Hepatocyte (in vitro differentiated cells): ENCODE results near the gene FMNL2. TPM values are rescaled to one million over a fixed set of nuclear protein-coding genes. Genes with fewer than 3 reads are reported as not detected.

Experiments
- DNase-seq: peaks from one replicate; pipeline ENCODE4 v3.0.0-alpha.2; 2016; ENCODE audit warnings: low spot score
- H2AFZ ChIP-seq: fragments of 200-600 bp; sonication (generic); 2 replicates; pipeline ENCODE4 v1.6.0; 2016; ENCODE audit warnings: antibody characterized with exemption, mild to moderate bottlenecking
- H3K27ac ChIP-seq: fragments of 200-600 bp; sonication (generic); 2 replicates; pipeline ENCODE4 v1.5.1; 2016; ENCODE audit warnings: mild to moderate bottlenecking
- H3K27me3 ChIP-seq: fragments of 200-600 bp; sonication (generic); 2 replicates; pipeline ENCODE4 v1.6.1; 2016
- H3K36me3 ChIP-seq: fragments of 200-600 bp; sonication (generic); replicated peaks from 2 replicates; pipeline ENCODE4 v1.5.1; 2016; ENCODE audit warnings: low read depth; ENCODE audit not compliant: insufficient read depth
- H3K4me1 ChIP-seq: fragments of 200-600 bp; sonication (generic); 2 replicates; pipeline ENCODE4 v1.5.1; 2016; ENCODE audit warnings: mild to moderate bottlenecking, moderate library complexity; ENCODE audit not compliant: insufficient read depth
- H3K4me2 ChIP-seq: fragments of 200-600 bp; sonication (generic); 2 replicates; pipeline ENCODE4 v1.6.0; 2016
- H3K4me3 ChIP-seq: fragments of 200-600 bp; sonication (generic); 2 replicates; pipeline ENCODE4 v1.5.1; 2016; ENCODE audit warnings: mild to moderate bottlenecking
- H3K79me2 ChIP-seq: fragments of 200-600 bp; sonication (generic); 2 replicates; pipeline ENCODE4 v1.6.0; 2017; ENCODE audit warnings: mild to moderate bottlenecking
- H3K9me2 ChIP-seq: fragments of 200-600 bp; sonication (generic); replicated peaks from 2 replicates; pipeline ENCODE4 v1.6.0; 2017; ENCODE audit warnings: mild to moderate bottlenecking; ENCODE audit not compliant: insufficient read depth
- H3K9me3 ChIP-seq: fragments of 200-600 bp; sonication (generic); 2 replicates; pipeline ENCODE4 v1.5.1; 2016; ENCODE audit warnings: low read depth, mild to moderate bottlenecking
- H4K20me1 ChIP-seq: fragments of 200-600 bp; sonication (generic); 2 replicates; pipeline ENCODE4 v1.6.0; 2016; ENCODE audit warnings: mild to moderate bottlenecking; ENCODE audit not compliant: insufficient read depth, poor library complexity, severe bottlenecking
- CTCF ChIP-seq: fragments of 200-600 bp; sonication (generic); IDR thresholded peaks from 2 replicates; pipeline ENCODE4 v1.5.1; 2016; ENCODE audit warnings: antibody characterized with exemption, mild to moderate bottlenecking; ENCODE audit not compliant: poor library complexity
- EZH2 ChIP-seq: fragments of 200-600 bp; sonication (generic); IDR thresholded peaks from 2 replicates; pipeline ENCODE4 v1.6.1; 2016; ENCODE audit warnings: antibody characterized with exemption, mild to moderate bottlenecking, borderline replicate concordance
- EZH2phosphoT487 ChIP-seq: fragments of 200-600 bp; sonication (generic); IDR thresholded peaks from one replicate; pipeline ENCODE4 v1.6.1; 2018; ENCODE audit warnings: antibody characterized with exemption, mild to moderate bottlenecking, low read depth, moderate library complexity; ENCODE audit not compliant: unreplicated experiment, severe bottlenecking
- WGBS: methylation state at CpG from one replicate; pipeline ENCODE4 v1.1.6; 2016; ENCODE audit warnings: low lambda C conversion rate; ENCODE audit errors: missing lambda C conversion rate; 5-methylcytosine and 5-hydroxymethylcytosine counted together
- polyA plus RNA-seq: library from polyadenylated mRNA; unstranded; fragments of >200 nt; fragmentation: Nextera tagmentation; extraction: Ambion mirVana; gene quantifications from 2 replicates; pipeline ENCODE4 v1.2.1, GENCODE V29; 2016
- total RNA-seq: library from RNA; depleted of rRNA; stranded (reverse); fragments of >200 nt; gene quantifications from 2 replicates; pipeline ENCODE4 v1.2.3, GENCODE V29; 2014

Gene FMNL2
- total and polyA plus RNA-seq, 2 experiments from 2014 or later: 11.7 to 53.6 TPM

GRCh38 chr2:152402780-152403759 is 68.1 kb downstream of the FMNL2 start:
- H3K4me3 ChIP-seq: no peak overlapping the region
- H3K27me3 ChIP-seq: no peaks in the 10 kb centered on the region
- 84% methylated on average over 12 of the region's 12 CpGs for WGBS
- no peaks in the 10 kb centered on the region for H3K36me3 ChIP-seq
- H3K4me1 ChIP-seq: peaks cover 17% of the 10 kb centered on the region
- H3K79me2 ChIP-seq: peaks cover 93% of the 10 kb centered on the region
- no peak overlapping the region for H3K27ac ChIP-seq
- TF ChIP-seq EZH2 (no peak), CTCF (no peak), EZH2phosphoT487 (no peak)
- H3K9me3 ChIP-seq: no peaks in the 10 kb centered on the region
- DNase-seq: no peak
- H2AFZ ChIP-seq: no peak overlapping the region
- peaks cover 5% of the 10 kb centered on the region for H4K20me1 ChIP-seq
- no peaks in the 10 kb centered on the region for H3K9me2 ChIP-seq
- no peak overlapping the region for H3K4me2 ChIP-seq

GRCh38 chr2:152405206-152406118 is 70.5 kb downstream of the FMNL2 start:
- H3K4me2 ChIP-seq: no peak overlapping the region
- no peaks in the 10 kb centered on the region for H3K9me3 ChIP-seq
- TF ChIP-seq EZH2phosphoT487 (no peak), EZH2 (no peak), CTCF (no peak)
- H3K9me2 ChIP-seq: no peaks in the 10 kb centered on the region
- H3K79me2 ChIP-seq: peaks cover 93% of the 10 kb centered on the region
- 96% methylated on average over 2 of the region's 2 CpGs for WGBS
- DNase-seq: peak; percentile 49
- no peak overlapping the region for H2AFZ ChIP-seq
- H3K27ac ChIP-seq: peak overlapping the region; percentile 71
- no peaks in the 10 kb centered on the region for H3K27me3 ChIP-seq
- H3K4me3 ChIP-seq: no peak overlapping the region
- H4K20me1 ChIP-seq: peaks cover 5% of the 10 kb centered on the region
- H3K4me1 ChIP-seq: peaks cover 20% of the 10 kb centered on the region
- H3K36me3 ChIP-seq: no peaks in the 10 kb centered on the region

- TF ChIP-seq EZH2 (no peak), CTCF (no peak), EZH2phosphoT487 (no peak)
- H3K36me3 ChIP-seq: no peaks in the 10 kb centered on the region
- H3K79me2 ChIP-seq: peaks cover 93% of the 10 kb centered on the region
- H3K9me2 ChIP-seq: no peaks in the 10 kb centered on the region
- H3K9me3 ChIP-seq: no peaks in the 10 kb centered on the region
- H3K4me2 ChIP-seq: peak overlapping the region; percentile 63
- H2AFZ ChIP-seq: no peak overlapping the region
- H3K27me3 ChIP-seq: no peaks in the 10 kb centered on the region
- peak overlapping the region; percentile 71 for H3K27ac ChIP-seq
- 66% methylated on average over 2 of the region's 2 CpGs for WGBS
- no peak overlapping the region for H3K4me3 ChIP-seq
- H4K20me1 ChIP-seq: peaks cover 5% of the 10 kb centered on the region
- no peak for DNase-seq
- peaks cover 20% of the 10 kb centered on the region for H3K4me1 ChIP-seq
Measured at GRCh38 chr2:152406119-152406835, 71.3 kb downstream of the FMNL2 start.
